ENCODE results near the gene NPR1.
A peak's percentile ranks its signal among the peaks of the same experiment; 100 is the strongest.

Gene NPR1

DNA sequence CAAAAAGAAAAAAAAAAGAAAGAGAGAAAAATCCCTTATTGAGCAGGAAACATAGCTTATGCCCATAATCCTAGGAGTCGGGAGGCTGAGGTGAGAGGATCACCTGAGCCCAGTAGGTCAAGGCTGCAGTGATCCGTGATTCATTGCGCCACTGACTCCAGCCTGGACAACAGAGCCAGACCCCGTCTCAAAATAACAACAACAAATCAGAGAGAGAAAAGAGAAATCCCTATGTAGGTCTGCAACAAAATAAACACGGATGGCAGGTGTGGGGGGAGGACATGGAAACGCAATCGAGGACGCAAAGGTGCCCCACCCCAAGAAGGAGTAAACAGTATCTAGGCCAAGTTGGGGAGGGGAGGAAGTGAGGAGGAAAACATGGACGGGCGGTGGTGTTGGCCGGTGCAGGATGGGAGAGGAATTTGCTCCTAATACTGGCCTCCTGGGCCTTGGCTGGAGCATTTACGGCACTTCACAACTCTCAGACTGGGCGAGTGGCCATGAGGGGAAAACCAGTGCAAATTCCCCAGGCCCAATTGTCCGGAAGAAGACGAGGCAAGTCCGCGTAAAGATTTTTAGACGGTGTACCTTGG, 45.2 kb upstream of the NPR1 start:
- peaks cover 86% of the 10 kb centered on the region for H3K4me1 Mint-ChIP-seq
- TF ChIP-seq, protein P1, sequence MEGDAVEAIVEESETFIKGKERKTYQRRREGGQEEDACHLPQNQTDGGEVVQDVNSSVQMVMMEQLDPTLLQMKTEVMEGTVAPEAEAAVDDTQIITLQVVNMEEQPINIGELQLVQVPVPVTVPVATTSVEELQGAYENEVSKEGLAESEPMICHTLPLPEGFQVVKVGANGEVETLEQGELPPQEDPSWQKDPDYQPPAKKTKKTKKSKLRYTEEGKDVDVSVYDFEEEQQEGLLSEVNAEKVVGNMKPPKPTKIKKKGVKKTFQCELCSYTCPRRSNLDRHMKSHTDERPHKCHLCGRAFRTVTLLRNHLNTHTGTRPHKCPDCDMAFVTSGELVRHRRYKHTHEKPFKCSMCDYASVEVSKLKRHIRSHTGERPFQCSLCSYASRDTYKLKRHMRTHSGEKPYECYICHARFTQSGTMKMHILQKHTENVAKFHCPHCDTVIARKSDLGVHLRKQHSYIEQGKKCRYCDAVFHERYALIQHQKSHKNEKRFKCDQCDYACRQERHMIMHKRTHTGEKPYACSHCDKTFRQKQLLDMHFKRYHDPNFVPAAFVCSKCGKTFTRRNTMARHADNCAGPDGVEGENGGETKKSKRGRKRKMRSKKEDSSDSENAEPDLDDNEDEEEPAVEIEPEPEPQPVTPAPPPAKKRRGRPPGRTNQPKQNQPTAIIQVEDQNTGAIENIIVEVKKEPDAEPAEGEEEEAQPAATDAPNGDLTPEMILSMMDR (IDR thresholded peaks at IDR 0.05): no peak
- H3K9me3 Mint-ChIP-seq: peaks cover 12% of the 10 kb centered on the region
- H3K27ac Mint-ChIP-seq: no peak overlapping the region
- H3K4me3 Mint-ChIP-seq: peak overlapping the region; percentile 96
- H3K36me3 Mint-ChIP-seq (ENCODE audit: low read depth): peaks cover 44% of the 10 kb centered on the region
- DNase-seq: no peak
- peaks cover 3% of the 10 kb centered on the region for H3K27me3 Mint-ChIP-seq (ENCODE audit: low read depth, poor library complexity)

DNA sequence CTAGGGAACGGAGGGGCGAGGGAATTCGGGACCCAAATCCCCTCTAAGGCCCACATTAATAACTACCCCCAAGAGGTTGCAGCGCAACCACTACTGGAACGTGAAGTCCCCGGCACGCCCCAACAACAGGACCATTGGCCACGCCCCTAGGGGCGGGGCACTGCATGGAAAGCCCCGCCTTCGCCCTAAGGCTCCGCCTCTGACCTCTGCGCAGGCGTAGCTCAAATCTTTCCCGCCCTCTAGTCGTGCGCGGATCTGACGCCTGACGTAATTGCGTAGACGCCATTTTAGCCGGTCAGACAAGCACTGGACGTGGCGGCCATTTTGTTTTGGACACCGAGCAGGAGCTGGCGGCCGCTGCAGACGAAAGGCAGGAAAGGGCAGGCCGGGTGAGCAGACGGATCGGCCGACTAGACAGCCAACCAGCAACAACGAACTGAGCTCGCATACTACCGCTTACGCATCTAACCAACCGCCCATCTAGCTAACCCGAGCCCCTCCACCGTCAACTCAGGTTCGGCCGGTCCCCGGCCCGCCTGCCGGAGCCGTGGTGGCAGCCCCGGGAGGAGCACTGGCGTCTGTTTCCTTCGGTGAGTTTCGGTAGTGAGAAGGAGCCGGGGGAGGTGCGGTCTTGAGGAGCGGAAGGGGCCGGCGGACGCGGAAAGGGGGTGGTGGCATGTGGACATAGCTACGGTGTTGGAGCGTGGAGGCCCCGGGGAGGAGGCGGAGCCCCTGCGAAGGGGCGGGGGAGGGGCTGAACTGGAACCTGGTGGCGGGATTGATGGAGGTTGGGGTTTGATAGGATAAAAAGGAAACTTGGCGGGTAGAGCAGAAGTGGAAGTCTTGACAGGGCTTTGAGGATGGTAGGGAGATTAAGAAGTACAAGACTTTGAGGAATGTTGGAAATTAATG, 44.5 kb upstream of the NPR1 start, which contains the start of gene CHTOP:
CHTOP (plus strand) TSS at position 313 of the 912 bp plus-strand sequence. CDS start 2,523 bp downstream, outside the sequence.
- H3K9me3 Mint-ChIP-seq: peaks cover 12% of the 10 kb centered on the region
- peak within 1 kb of the TSS; percentile 100 for H3K27ac Mint-ChIP-seq
- DNase-seq: peak; percentile 93
- TF ChIP-seq, protein P1 (IDR thresholded peaks at IDR 0.05): no peak
- peaks cover 52% of the 10 kb centered on the region for H3K36me3 Mint-ChIP-seq (ENCODE audit: low read depth)
- H3K4me3 Mint-ChIP-seq: peak within 1 kb of the TSS; percentile 96
- H3K27me3 Mint-ChIP-seq (ENCODE audit: low read depth, poor library complexity): peaks cover 3% of the 10 kb centered on the region
- H3K4me1 Mint-ChIP-seq: peaks cover 82% of the 10 kb centered on the region

DNA sequence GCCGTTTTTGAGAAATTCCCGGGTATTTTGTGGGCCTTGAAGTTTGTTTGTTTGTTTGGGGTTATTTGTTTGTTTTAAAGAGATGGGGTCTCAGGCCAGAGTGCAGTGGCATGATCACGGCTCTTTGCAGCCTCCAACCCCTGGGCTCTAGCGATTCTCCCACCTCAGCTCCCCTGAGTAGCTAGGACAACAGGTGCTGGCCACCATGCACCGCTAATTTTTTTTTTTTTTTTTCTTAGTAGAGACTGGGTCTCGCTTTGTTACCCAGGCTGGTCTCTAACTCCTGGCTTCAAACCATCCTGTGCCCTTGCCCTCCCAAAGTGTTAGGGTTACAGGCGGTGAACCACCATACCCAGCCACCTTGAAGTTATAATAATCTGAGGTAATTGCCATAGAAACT, 42.6 kb upstream of the NPR1 start:
- no peak overlapping the region for H3K27ac Mint-ChIP-seq

DNA sequence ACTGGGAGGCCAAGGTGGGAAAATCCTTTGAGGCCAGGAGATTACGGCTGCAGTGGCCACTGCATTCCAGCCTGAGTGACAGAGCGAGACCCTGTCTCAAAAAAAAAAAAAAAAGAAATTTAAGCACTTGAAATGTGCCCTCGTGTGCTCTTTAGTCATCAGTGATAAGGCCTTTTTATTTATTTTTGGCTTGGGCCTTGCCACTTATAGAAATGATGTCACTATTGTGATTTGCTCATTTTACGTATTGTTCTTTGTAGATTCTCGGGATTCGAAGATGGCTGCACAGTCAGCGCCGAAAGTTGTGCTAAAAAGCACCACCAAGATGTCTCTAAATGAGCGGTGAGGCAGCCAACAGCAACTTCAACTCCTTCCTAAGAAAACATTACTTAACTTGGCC, 42.2 kb upstream of the NPR1 start:
- Mint-ChIP-seq H3K4me1 (peaks cover 68% of the 10 kb centered on the region), H3K4me3 (peak overlapping the region; percentile 81), H3K27ac (no peak overlapping the region), H3K9me3 (peaks cover 12% of the 10 kb centered on the region), H3K36me3 (ENCODE audit: low read depth) (peaks cover 63% of the 10 kb centered on the region), H3K27me3 (ENCODE audit: low read depth, poor library complexity) (peaks cover 3% of the 10 kb centered on the region)
- TF ChIP-seq, protein P1 (IDR thresholded peaks at IDR 0.05): no peak
- no peak for DNase-seq

More for the DNA sequence above, 42.6 kb upstream of the NPR1 start:
- Mint-ChIP-seq H3K36me3 (ENCODE audit: low read depth) (peaks cover 59% of the 10 kb centered on the region), H3K4me3 (peak overlapping the region; percentile 79), H3K9me3 (peaks cover 12% of the 10 kb centered on the region), H3K4me1 (peaks cover 65% of the 10 kb centered on the region), H3K27me3 (ENCODE audit: low read depth, poor library complexity) (peaks cover 3% of the 10 kb centered on the region)
- no peak for DNase-seq
- TF ChIP-seq, protein P1 (IDR thresholded peaks at IDR 0.05): no peak

DNA sequence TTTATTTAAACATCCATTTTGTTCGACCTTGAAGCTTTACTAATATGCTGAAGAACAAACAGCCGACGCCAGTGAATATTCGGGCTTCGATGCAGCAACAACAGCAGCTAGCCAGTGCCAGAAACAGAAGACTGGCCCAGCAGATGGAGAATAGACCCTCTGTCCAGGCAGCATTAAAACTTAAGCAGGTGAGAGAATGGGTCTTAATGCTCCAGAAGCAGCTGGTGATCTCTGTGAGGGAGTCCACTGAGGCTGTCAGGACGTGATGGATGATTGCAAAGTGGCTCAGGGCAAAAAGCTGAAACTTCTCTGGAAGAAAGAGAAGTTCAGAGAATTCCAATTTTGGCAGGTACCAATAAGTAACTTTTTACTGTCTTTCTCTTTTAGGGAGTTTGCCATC, 40.2 kb upstream of the NPR1 start:
- peaks cover 2% of the 10 kb centered on the region for H3K27me3 Mint-ChIP-seq (ENCODE audit: low read depth, poor library complexity)
- H3K4me3 Mint-ChIP-seq: no peak overlapping the region
- H3K36me3 Mint-ChIP-seq (ENCODE audit: low read depth): peaks cover 70% of the 10 kb centered on the region
- peaks cover 60% of the 10 kb centered on the region for H3K4me1 Mint-ChIP-seq
- H3K27ac Mint-ChIP-seq: no peak overlapping the region
- no peak for DNase-seq
- H3K9me3 Mint-ChIP-seq: peaks cover 5% of the 10 kb centered on the region
- TF ChIP-seq, protein P1 (IDR thresholded peaks at IDR 0.05): no peak

Measured in nephron progenitor cell (in vitro differentiated cells).